HepG2 (cell line): ENCODE data around the gene TRIM31. TPM values are rescaled to one million over a fixed set of nuclear protein-coding genes. Genes with fewer than 3 reads are reported as not detected.
A peak's percentile ranks its signal among the peaks of the same experiment; 100 is the strongest.

Source experiments
- GFI1 ChIP-seq: sonication (generic); formaldehyde crosslinking; IDR thresholded peaks from 2 replicates; pipeline ENCODE4 v1.5.0; 2020; ENCODE audit warnings: missing genetic modification reagents, mild to moderate bottlenecking, borderline replicate concordance
- IKZF4 ChIP-seq: sonication (generic); formaldehyde crosslinking; IDR thresholded peaks from 2 replicates; pipeline ENCODE4 v1.5.1; 2020; ENCODE audit warnings: borderline replicate concordance, mild to moderate bottlenecking, low read depth, missing genetic modification reagents; ENCODE audit errors: not compliant biosample characterization
- KDM6A ChIP-seq: IDR thresholded peaks from 2 replicates; pipeline ENCODE4 v1.6.1; 2016; ENCODE audit warnings: low read depth
- MAFG ChIP-seq: sonication (generic); formaldehyde crosslinking; IDR thresholded peaks from 2 replicates; pipeline ENCODE4 v1.5.1; 2020; ENCODE audit warnings: mild to moderate bottlenecking, missing genetic modification reagents
- MYNN ChIP-seq: sonication (generic); formaldehyde crosslinking; IDR thresholded peaks from 2 replicates; pipeline ENCODE4 v1.4.0; 2020; ENCODE audit warnings: mild to moderate bottlenecking, low read depth, missing genetic modification reagents
- RFX5 ChIP-seq: IDR thresholded peaks from 2 replicates; pipeline ENCODE4 v1.6.1; 2011; ENCODE audit warnings: low read depth, low read length, improper control_type of control experiment
- SIN3A ChIP-seq: IDR thresholded peaks from 2 replicates; pipeline ENCODE4 v1.6.1; 2011; ENCODE audit warnings: low read depth, mild to moderate bottlenecking, control low read depth, low read length, borderline replicate concordance
- ZC3H4 ChIP-seq: sonication (generic); formaldehyde crosslinking; IDR thresholded peaks from 2 replicates; pipeline ENCODE4 v1.4.0; 2020; ENCODE audit warnings: missing genetic modification reagents, borderline replicate concordance
- ZFP82 ChIP-seq: sonication (generic); formaldehyde crosslinking; IDR thresholded peaks from 2 replicates; pipeline ENCODE4 v1.5.1; 2020; ENCODE audit warnings: mild to moderate bottlenecking, missing genetic modification reagents, borderline replicate concordance
- ZNF207 ChIP-seq: fragments of 450-650 bp; IDR thresholded peaks from 2 replicates; pipeline ENCODE4 v1.6.1; 2016; ENCODE audit warnings: antibody characterized with exemption, borderline replicate concordance
- ZNF317 ChIP-seq: sonication (generic); formaldehyde crosslinking; IDR thresholded peaks from 2 replicates; pipeline ENCODE4 v1.5.0; 2020; ENCODE audit warnings: mild to moderate bottlenecking, missing genetic modification reagents
- ZNF652 ChIP-seq: IDR thresholded peaks from 2 replicates; pipeline ENCODE4 v1.6.1; 2016; ENCODE audit warnings: low read depth, borderline replicate concordance
- ZNF703 ChIP-seq: sonication (generic); formaldehyde crosslinking; IDR thresholded peaks from 2 replicates; pipeline ENCODE4 v1.5.1; 2020; ENCODE audit warnings: missing genetic modification reagents, mild to moderate bottlenecking, moderate library complexity, borderline replicate concordance
- ZNF773 ChIP-seq: sonication (generic); formaldehyde crosslinking; IDR thresholded peaks from 2 replicates; pipeline ENCODE4 v1.4.0; 2020; ENCODE audit warnings: missing genetic modification reagents, borderline replicate concordance
- polyA plus RNA-seq, 8 experiments: library from polyadenylated mRNA; depleted of rRNA in 3 of 8; stranded (reverse) in 7 of 8; unstranded in 1 of 8; fragments of >200 nt; fragmentation: Illumina TruSeq in 4 of 8; extraction: Trizol in 4 of 8; gene quantifications; 2 replicates each; pipeline versions ENCODE4 v1.2.1 to v1.2.3, GENCODE V29; 2011 to 2016; ENCODE audit warnings: low read depth in 4 of 8, missing spikeins in 1 of 8, mixed read lengths in 1 of 8; ENCODE audit not compliant: insufficient read depth in 1 of 8
- total RNA-seq, 5 experiments: library from RNA; depleted of rRNA; stranded (reverse); fragments of >200 nt; fragmentation: Illumina TruSeq; extraction: Trizol; gene quantifications; 2 replicates each; pipeline ENCODE4 v1.2.3, GENCODE V29; 2016; ENCODE audit warnings: low read depth in 1 of 5
- TF ChIP-seq, protein P1 (sequence below): sonication (generic); formaldehyde crosslinking; IDR thresholded peaks from 2 replicates; pipeline ENCODE4 v1.4.0; 2020; ENCODE audit warnings: missing genetic modification reagents
- TF ChIP-seq, protein P2 (sequence below): sonication (generic); formaldehyde crosslinking; IDR thresholded peaks from 2 replicates; pipeline ENCODE4 v1.4.0; 2020; ENCODE audit warnings: missing genetic modification reagents
- TF ChIP-seq, protein P3 (sequence below): sonication (generic); formaldehyde crosslinking; IDR thresholded peaks from 2 replicates; pipeline ENCODE4 v1.5.0; 2020; ENCODE audit warnings: missing genetic modification reagents
- TF ChIP-seq, protein P4 (sequence below): sonication (generic); formaldehyde crosslinking; IDR thresholded peaks from 2 replicates; pipeline ENCODE4 v1.4.0; 2020; ENCODE audit warnings: missing genetic modification reagents, borderline replicate concordance
- TF ChIP-seq, protein P5 (sequence below): sonication (generic); formaldehyde crosslinking; IDR thresholded peaks from 2 replicates; pipeline ENCODE4 v1.9.0; 2022; ENCODE audit warnings: low read depth, missing genetic modification reagents

TRIM31 gene
- total and polyA plus RNA-seq, 2 of the 13 experiments (the other 11 are each of a cell fraction or from before 2014, with no cell fraction given) = 0.13 to 0.51 TPM

DNA sequence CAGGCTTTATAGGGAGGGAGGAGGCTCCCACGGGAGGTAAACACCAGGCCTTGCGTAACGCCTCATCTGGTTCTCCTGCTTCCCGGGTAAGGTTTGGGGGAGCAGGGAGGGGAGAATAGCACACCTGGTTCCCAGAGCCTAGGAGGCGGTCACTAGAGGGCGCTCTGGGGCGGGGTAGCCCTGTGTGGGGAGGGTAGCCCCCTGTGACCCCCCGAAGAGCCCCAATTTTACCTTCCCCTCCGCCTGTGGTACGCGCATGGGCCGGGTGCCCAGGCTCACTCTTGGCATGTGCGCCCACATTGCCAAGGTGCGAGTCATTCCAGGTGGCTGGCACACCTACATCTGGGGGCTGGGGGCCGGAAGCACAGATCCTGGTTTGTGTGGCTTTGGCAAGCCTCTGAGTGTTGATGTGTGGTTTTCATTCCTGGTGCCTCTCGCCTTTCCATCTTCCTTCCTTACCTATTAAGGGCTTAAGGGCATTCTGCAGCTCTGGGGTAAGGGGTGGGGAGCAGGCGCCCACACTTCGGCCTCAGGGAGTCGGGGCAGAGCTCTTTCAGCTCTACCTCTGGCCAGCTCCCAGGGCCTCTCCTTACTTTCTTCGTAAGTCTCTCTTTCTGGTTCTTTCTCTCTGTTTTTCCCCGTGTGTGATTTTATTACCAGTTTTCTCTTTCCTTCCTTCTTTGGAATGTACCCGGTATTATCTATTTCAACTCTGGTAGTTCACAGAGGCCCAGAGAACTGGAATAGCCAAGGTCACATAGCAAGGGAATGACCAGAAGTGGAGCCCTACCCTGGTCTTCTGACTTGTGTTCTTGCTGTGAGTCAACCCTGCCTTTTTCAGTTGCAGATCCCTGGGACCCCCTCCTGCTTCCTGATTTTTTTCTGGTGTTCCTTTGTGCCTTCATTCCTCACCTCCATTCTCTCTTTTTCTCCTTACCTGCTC is 36.8 kb downstream of the TRIM31 start (continued):
- TF ChIP-seq, protein P1, sequence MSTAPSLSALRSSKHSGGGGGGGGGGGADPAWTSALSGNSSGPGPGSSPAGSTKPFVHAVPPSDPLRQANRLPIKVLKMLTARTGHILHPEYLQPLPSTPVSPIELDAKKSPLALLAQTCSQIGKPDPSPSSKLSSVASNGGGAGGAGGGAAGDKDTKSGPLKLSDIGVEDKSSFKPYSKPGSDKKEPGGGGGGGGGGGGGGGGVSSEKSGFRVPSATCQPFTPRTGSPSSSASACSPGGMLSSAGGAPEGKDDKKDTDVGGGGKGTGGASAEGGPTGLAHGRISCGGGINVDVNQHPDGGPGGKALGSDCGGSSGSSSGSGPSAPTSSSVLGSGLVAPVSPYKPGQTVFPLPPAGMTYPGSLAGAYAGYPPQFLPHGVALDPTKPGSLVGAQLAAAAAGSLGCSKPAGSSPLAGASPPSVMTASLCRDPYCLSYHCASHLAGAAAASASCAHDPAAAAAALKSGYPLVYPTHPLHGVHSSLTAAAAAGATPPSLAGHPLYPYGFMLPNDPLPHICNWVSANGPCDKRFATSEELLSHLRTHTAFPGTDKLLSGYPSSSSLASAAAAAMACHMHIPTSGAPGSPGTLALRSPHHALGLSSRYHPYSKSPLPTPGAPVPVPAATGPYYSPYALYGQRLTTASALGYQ (CRISPR knock-in tag) = no peak
- TF ChIP-seq ZNF773 (CRISPR knock-in tag) (no peak), ZC3H4 (no peak), ZNF317 (CRISPR knock-in tag) (no peak), SIN3A (no peak), ZNF703 (no peak), ZNF652 (no peak), MYNN (no peak), GFI1 (CRISPR knock-in tag) (0 out of 2 replicates have a peak, but pooled peaks have one; percentile 50), RFX5 (no peak; the same call in 1 of the 2 replicates), ZFP82 (CRISPR knock-in tag) (no peak), IKZF4 (CRISPR knock-in tag) (no peak), KDM6A (CRISPR knock-in tag) (no peak), MAFG (no peak), ZNF207 (no peak)
- TF ChIP-seq, protein P2, sequence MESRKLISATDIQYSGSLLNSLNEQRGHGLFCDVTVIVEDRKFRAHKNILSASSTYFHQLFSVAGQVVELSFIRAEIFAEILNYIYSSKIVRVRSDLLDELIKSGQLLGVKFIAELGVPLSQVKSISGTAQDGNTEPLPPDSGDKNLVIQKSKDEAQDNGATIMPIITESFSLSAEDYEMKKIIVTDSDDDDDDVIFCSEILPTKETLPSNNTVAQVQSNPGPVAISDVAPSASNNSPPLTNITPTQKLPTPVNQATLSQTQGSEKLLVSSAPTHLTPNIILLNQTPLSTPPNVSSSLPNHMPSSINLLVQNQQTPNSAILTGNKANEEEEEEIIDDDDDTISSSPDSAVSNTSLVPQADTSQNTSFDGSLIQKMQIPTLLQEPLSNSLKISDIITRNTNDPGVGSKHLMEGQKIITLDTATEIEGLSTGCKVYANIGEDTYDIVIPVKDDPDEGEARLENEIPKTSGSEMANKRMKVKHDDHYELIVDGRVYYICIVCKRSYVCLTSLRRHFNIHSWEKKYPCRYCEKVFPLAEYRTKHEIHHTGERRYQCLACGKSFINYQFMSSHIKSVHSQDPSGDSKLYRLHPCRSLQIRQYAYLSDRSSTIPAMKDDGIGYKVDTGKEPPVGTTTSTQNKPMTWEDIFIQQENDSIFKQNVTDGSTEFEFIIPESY (CRISPR knock-in tag) = peak; percentile 21; the same call in 1 of the 2 replicates
- TF ChIP-seq, protein P3, sequence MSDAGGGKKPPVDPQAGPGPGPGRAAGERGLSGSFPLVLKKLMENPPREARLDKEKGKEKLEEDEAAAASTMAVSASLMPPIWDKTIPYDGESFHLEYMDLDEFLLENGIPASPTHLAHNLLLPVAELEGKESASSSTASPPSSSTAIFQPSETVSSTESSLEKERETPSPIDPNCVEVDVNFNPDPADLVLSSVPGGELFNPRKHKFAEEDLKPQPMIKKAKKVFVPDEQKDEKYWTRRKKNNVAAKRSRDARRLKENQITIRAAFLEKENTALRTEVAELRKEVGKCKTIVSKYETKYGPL (CRISPR knock-in tag) = no peak; the same call in 1 of the 2 replicates
- TF ChIP-seq, protein P4, sequence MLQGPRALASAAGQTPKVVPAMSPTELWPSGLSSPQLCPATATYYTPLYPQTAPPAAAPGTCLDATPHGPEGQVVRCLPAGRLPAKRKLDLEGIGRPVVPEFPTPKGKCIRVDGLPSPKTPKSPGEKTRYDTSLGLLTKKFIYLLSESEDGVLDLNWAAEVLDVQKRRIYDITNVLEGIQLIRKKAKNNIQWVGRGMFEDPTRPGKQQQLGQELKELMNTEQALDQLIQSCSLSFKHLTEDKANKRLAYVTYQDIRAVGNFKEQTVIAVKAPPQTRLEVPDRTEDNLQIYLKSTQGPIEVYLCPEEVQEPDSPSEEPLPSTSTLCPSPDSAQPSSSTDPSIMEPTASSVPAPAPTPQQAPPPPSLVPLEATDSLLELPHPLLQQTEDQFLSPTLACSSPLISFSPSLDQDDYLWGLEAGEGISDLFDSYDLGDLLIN (CRISPR knock-in tag) = no peak
- TF ChIP-seq, protein P5, sequence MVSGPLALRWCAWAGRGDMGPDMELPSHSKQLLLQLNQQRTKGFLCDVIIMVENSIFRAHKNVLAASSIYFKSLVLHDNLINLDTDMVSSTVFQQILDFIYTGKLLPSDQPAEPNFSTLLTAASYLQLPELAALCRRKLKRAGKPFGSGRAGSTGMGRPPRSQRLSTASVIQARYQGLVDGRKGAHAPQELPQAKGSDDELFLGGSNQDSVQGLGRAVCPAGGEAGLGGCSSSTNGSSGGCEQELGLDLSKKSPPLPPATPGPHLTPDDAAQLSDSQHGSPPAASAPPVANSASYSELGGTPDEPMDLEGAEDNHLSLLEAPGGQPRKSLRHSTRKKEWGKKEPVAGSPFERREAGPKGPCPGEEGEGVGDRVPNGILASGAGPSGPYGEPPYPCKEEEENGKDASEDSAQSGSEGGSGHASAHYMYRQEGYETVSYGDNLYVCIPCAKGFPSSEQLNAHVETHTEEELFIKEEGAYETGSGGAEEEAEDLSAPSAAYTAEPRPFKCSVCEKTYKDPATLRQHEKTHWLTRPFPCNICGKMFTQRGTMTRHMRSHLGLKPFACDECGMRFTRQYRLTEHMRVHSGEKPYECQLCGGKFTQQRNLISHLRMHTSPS = peak; percentile 17; the same call in 1 of the 2 replicates
